HepG2 (cell line): Measurements from ENCODE around the gene CRNKL1.

Experiments used
- AFF4 ChIP-seq: sonication (generic); formaldehyde crosslinking; IDR thresholded peaks from 2 replicates; pipeline ENCODE4 v1.4.0; 2020; ENCODE audit warnings: missing genetic modification reagents
- ATF3 ChIP-seq: sonication (generic); formaldehyde crosslinking; IDR thresholded peaks from 2 replicates; pipeline ENCODE4 v1.4.0; 2020; ENCODE audit warnings: missing genetic modification reagents
- CTCF ChIP-seq: sonication (generic); formaldehyde crosslinking; IDR thresholded peaks from 2 replicates; pipeline ENCODE4 v1.5.0; 2020; ENCODE audit warnings: mild to moderate bottlenecking, missing genetic modification reagents, moderate library complexity
- EP300 ChIP-seq, 3 experiments: sonication (generic) in 1 of 3; formaldehyde crosslinking in 1 of 3; IDR thresholded peaks; 2 replicates each; pipeline versions ENCODE4 v1.5.1 to v1.6.1; 2011 to 2020; ENCODE audit warnings: low read depth in 2 of 3, low read length in 2 of 3, borderline replicate concordance in 1 of 3, improper control_type of control experiment in 1 of 3, mild to moderate bottlenecking in 1 of 3, missing genetic modification reagents in 1 of 3, moderate library complexity in 1 of 3
- GLI4 ChIP-seq: sonication (generic); formaldehyde crosslinking; IDR thresholded peaks from 2 replicates; pipeline ENCODE4 v1.5.1; 2020; ENCODE audit warnings: missing genetic modification reagents, mild to moderate bottlenecking, moderate library complexity, borderline replicate concordance
- IRF1 ChIP-seq: sonication (generic); formaldehyde crosslinking; IDR thresholded peaks from 2 replicates; pipeline ENCODE4 v1.4.0; 2020; ENCODE audit warnings: low read depth, mild to moderate bottlenecking, missing genetic modification reagents
- MLLT10 ChIP-seq: sonication (generic); formaldehyde crosslinking; IDR thresholded peaks from 2 replicates; pipeline ENCODE4 v1.4.0; 2020; ENCODE audit warnings: missing genetic modification reagents
- MXD1 ChIP-seq: sonication (generic); formaldehyde crosslinking; IDR thresholded peaks from 2 replicates; pipeline ENCODE4 v1.4.0; 2020; ENCODE audit warnings: mild to moderate bottlenecking, missing genetic modification reagents
- SALL2 ChIP-seq: sonication (generic); formaldehyde crosslinking; IDR thresholded peaks from 2 replicates; pipeline ENCODE4 v1.8.1; 2023; ENCODE audit warnings: mild to moderate bottlenecking, missing genetic modification reagents, inconsistent platforms
- SIN3A ChIP-seq: IDR thresholded peaks from 2 replicates; pipeline ENCODE4 v1.6.1; 2011; ENCODE audit warnings: low read depth, mild to moderate bottlenecking, control low read depth, low read length, borderline replicate concordance
- SMARCC2 ChIP-seq: fragments of 450-650 bp; IDR thresholded peaks from 2 replicates; pipeline ENCODE4 v1.6.1; 2017; ENCODE audit warnings: antibody characterized with exemption, mild to moderate bottlenecking
- ZEB1 ChIP-seq: IDR thresholded peaks from 2 replicates; pipeline ENCODE4 v1.6.1; 2012; ENCODE audit warnings: mild to moderate bottlenecking, low read depth, inconsistent platforms; ENCODE audit not compliant: insufficient replicate concordance
- ZNF567 ChIP-seq: sonication (generic); formaldehyde crosslinking; IDR thresholded peaks from 2 replicates; pipeline ENCODE4 v1.8.1; 2023; ENCODE audit warnings: mild to moderate bottlenecking, missing genetic modification reagents, borderline replicate concordance
- ZNF670 ChIP-seq: sonication (generic); formaldehyde crosslinking; IDR thresholded peaks from 2 replicates; pipeline ENCODE4 v1.8.0; 2022; ENCODE audit warnings: mild to moderate bottlenecking, missing genetic modification reagents, borderline replicate concordance

GRCh38 chr20:20085812-20086211 lies 33.5 kb upstream of the CRNKL1 start:
- no peak for TF ChIP-seq IRF1
- no peak for TF ChIP-seq MXD1 (CRISPR knock-in tag)
- no peak for TF ChIP-seq SIN3A
- no peak for TF ChIP-seq SALL2 (CRISPR knock-in tag)
- TF ChIP-seq ZEB1 = no peak
- TF ChIP-seq CTCF (CRISPR knock-in tag) = no peak
- no peak for TF ChIP-seq EP300 (IDR thresholded peaks at IDR 0.05; ENCODE audit: low read depth in 2 of 2, low read length in 2 of 2)
- no peak for TF ChIP-seq EP300 (CRISPR knock-in tag; IDR thresholded peaks at IDR 0.05; ENCODE audit: borderline replicate concordance)
- TF ChIP-seq ZNF670 = no peak
- TF ChIP-seq ATF3 (CRISPR knock-in tag) = no peak
- TF ChIP-seq SMARCC2 = no peak
- no peak for TF ChIP-seq GLI4
- no peak for TF ChIP-seq ZNF567 (CRISPR knock-in tag)
- TF ChIP-seq MLLT10 (CRISPR knock-in tag) = no peak
- TF ChIP-seq AFF4 (CRISPR knock-in tag) = no peak
